Measurements from ENCODE around the gene UCK2. TPM values are rescaled to one million over a fixed set of nuclear protein-coding genes. Genes with fewer than 3 reads are reported as not detected.

UCK2 gene
- total RNA-seq, 6 experiments from 2014 or later = 42.5 to 60.0 (median 52.1) TPM

DNA sequence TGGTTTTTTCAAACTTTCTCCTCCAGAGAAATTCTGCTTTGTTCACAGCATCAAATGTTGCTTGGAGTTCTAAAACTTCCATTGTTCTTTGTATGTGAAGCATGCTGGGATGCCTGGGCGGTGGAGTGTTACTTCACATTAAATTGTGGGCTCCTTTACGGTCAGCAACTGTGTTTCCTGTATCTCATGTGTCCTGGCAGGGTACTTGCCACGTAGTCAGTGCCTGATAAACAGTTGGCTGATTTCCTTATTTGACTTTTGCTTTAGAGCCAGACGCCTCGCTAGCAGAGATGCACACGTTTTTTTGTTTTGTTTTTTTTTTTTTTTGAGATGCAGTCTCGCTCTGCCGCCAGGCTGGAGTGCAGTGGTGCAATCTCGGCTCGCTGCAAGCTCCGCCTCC lies 96.7 kb downstream of the UCK2 start:
- H3K27me3 Mint-ChIP-seq (ENCODE audit: insufficient read depth) = no peaks in the 10 kb centered on the region
- TF ChIP-seq CTCF (IDR thresholded peaks at IDR 0.05) = no peak
- no peaks in the 10 kb centered on the region for H3K36me3 Mint-ChIP-seq (ENCODE audit: low read depth)

DNA sequence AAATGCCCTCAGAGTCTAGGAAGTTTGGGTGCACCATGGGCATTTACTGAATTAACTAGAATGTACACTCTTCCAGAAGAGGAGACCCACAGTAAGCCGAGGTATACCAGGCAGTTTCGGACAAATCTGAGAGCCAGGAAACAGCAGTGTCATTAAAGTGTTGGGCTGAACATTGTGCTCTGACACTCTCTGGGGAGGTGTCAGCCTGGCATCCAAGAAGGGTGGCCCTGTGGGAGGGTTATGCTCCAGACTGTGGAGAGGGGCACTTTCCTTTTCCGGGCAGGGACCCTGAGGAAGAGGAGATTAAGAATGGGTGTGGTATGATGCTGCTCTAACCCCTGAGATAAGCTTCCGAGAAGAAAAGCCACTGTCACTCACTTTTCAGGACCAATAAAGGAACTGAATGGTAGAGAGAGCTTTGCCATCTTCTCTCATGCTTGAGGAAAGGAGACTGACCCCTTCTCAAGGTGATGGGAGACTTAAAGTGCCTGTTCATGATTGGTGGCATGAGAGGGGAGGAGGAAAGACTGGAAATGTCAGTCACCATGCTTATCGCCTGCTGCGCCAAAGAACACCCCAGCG lies 98.2 kb downstream of the UCK2 start:
- Mint-ChIP-seq H3K36me3 (ENCODE audit: low read depth) (no peaks in the 10 kb centered on the region), H3K9me3 (no peaks in the 10 kb centered on the region), H3K27ac (no peak overlapping the region), H3K27me3 (ENCODE audit: insufficient read depth) (no peaks in the 10 kb centered on the region), H3K4me3 (no peak overlapping the region), H3K4me1 (ENCODE audit: low read depth) (peaks cover 9% of the 10 kb centered on the region)
- TF ChIP-seq CTCF (IDR thresholded peaks at IDR 0.05) = no peak
- no peak for DNase-seq

More for the DNA sequence above, 96.7 kb downstream of the UCK2 start:
- no peak for DNase-seq
- Mint-ChIP-seq H3K27ac (no peak overlapping the region), H3K4me3 (no peak overlapping the region), H3K9me3 (no peaks in the 10 kb centered on the region), H3K4me1 (ENCODE audit: low read depth) (peaks cover 9% of the 10 kb centered on the region)

GRCh38 chr1:165927169-165927568 lies 99.8 kb downstream of the UCK2 start:
- Mint-ChIP-seq H3K9me3 (no peaks in the 10 kb centered on the region), H3K4me1 (ENCODE audit: low read depth) (peaks cover 9% of the 10 kb centered on the region), H3K36me3 (ENCODE audit: low read depth) (no peaks in the 10 kb centered on the region), H3K27ac (no peak overlapping the region), H3K27me3 (ENCODE audit: insufficient read depth) (no peaks in the 10 kb centered on the region; the same call in 1 of the 2 replicates), H3K4me3 (no peak overlapping the region)
- TF ChIP-seq CTCF (IDR thresholded peaks at IDR 0.05) = no peak
- DNase-seq = no peak

DNA sequence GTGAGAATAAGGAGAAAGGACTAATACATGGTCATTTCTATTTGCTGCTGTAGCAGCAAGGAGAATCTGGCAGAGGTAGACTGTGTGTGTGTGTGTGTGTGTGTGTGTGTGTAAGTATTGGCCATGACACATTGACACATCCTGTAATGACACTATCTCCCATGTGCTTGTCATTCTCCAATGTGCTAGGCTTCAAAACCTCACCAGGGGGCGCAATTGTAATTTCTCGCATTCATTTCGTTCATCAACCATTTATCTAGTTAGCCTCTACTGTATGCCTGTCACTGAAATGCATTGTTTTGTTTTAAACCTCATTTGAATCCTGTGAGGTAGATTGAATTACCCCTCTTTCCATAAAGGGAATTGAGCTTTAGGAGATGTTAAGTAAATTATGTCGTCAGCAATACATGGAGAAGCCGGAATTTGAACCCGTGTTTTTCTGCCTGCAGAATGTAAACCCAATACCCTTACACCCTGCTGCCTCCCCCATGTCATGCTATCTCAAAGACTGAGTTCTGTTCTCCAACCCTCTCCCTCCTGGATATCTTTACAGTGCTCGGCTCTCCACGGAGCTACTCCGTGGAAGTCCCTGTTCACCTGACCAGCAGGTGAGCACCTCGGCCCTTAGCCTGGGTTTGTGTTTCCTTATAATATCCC lies 100.8 kb downstream of the UCK2 start:
- Mint-ChIP-seq H3K27ac (no peak overlapping the region), H3K36me3 (ENCODE audit: low read depth) (no peaks in the 10 kb centered on the region), H3K9me3 (no peaks in the 10 kb centered on the region), H3K4me1 (ENCODE audit: low read depth) (peaks cover 9% of the 10 kb centered on the region), H3K4me3 (no peak overlapping the region), H3K27me3 (ENCODE audit: insufficient read depth) (no peaks in the 10 kb centered on the region; the same call in 1 of the 2 replicates)
- peak; percentile 67 for DNase-seq
- TF ChIP-seq CTCF (IDR thresholded peaks at IDR 0.05) = peak; percentile 87

- Mint-ChIP-seq H3K27ac (no peak overlapping the region), H3K9me3 (no peaks in the 10 kb centered on the region), H3K36me3 (ENCODE audit: low read depth) (no peaks in the 10 kb centered on the region), H3K27me3 (ENCODE audit: insufficient read depth) (no peaks in the 10 kb centered on the region; the same call in 1 of the 2 replicates), H3K4me1 (ENCODE audit: low read depth) (peaks cover 9% of the 10 kb centered on the region), H3K4me3 (no peak overlapping the region)
- TF ChIP-seq CTCF (IDR thresholded peaks at IDR 0.05) = no peak
- DNase-seq = no peak
Observed at GRCh38 chr1:165930961-165931360, 103.5 kb downstream of the UCK2 start.

Measured in HFFc6 (cell line).